Muscle of leg (tissue), 11 donors: Measurements from ENCODE around the gene ANO6. TPM values are rescaled to one million over a fixed set of nuclear protein-coding genes. Genes with fewer than 3 reads are reported as not detected.
A peak's percentile ranks its signal among the peaks of the same experiment; 100 is the strongest.
"Not testable (repeated sequence)": the region's sequence is repeated elsewhere in the genome, so short reads cannot be mapped to it uniquely, and the experiment has no call there.

ENCODE experiments used
- DNase-seq: peaks from one replicate; pipeline ENCODE4 v3.0.0; 2013
- H3K27ac ChIP-seq: one replicate; pipeline ENCODE4 v1.5.1; 2013; ENCODE audit warnings: mild to moderate bottlenecking, low read length, control low read depth
- H3K27me3 ChIP-seq: one replicate; pipeline ENCODE4 v1.6.1; 2013; ENCODE audit warnings: low read length; ENCODE audit not compliant: control insufficient read depth, insufficient read depth
- H3K36me3 ChIP-seq: one replicate; pipeline ENCODE4 v1.6.1; 2013; ENCODE audit warnings: low read length; ENCODE audit not compliant: control insufficient read depth, insufficient read depth
- H3K4me1 ChIP-seq: one replicate; pipeline ENCODE4 v1.6.1; 2013; ENCODE audit warnings: low read length; ENCODE audit not compliant: control insufficient read depth, insufficient read depth
- H3K4me3 ChIP-seq: one replicate; pipeline ENCODE4 v1.5.1; 2013; ENCODE audit warnings: low read length, control low read depth
- H3K9me3 ChIP-seq: replicated peaks from 2 replicates; pipeline ENCODE4 v1.6.1; 2013; ENCODE audit warnings: low read depth, low read length; ENCODE audit not compliant: control insufficient read depth
- WGBS: methylation state at CpG from one replicate; pipeline ENCODE4 v1.1.5; 2013; ENCODE audit warnings: missing lambda C conversion rate; ENCODE audit not compliant: insufficient coverage; 5-methylcytosine and 5-hydroxymethylcytosine counted together
- polyA plus RNA-seq, 8 donors: library from polyadenylated mRNA; unstranded; fragments of 120-200 nt; gene quantifications; one replicate each; pipeline versions ENCODE4 v1.2.1 to v1.2.3, GENCODE V29; 2013; ENCODE audit warnings: inconsistent platforms in 1 of 8, low replicate concordance in 1 of 8; ENCODE audit not compliant: insufficient read length in 8 of 8, insufficient read depth in 1 of 8
- total RNA-seq: library from RNA; stranded (reverse); fragments of 120-200 nt; gene quantifications from one replicate; pipeline ENCODE4 v1.2.4, GENCODE V29; 2013

Gene ANO6
- total and polyA plus RNA-seq, 9 donors = 38.7 to 61.7 (median 56.7) TPM

GRCh38 chr12:45234139-45234865 lies 18.4 kb downstream of the ANO6 start:
- peak; percentile 95 for DNase-seq
- H3K4me3 ChIP-seq = no peak overlapping the region
- H3K27ac ChIP-seq = peak overlapping the region; percentile 81
- peaks cover 6% of the 10 kb centered on the region for H3K36me3 ChIP-seq
- H3K27me3 ChIP-seq = no peaks in the 10 kb centered on the region
- WGBS = no CpG with 5 or more reads among the region's 4 CpGs
- H3K9me3 ChIP-seq = no peaks in the 10 kb centered on the region
- H3K4me1 ChIP-seq = peaks cover 26% of the 10 kb centered on the region

GRCh38 chr12:45235087-45236025 lies 19.5 kb downstream of the ANO6 start:
- peak; percentile 72 for DNase-seq
- H3K4me1 ChIP-seq = peaks cover 26% of the 10 kb centered on the region

GRCh38 chr12:45236383-45236782 lies 20.5 kb downstream of the ANO6 start:
- not testable (repeated sequence) for DNase-seq, H3K27ac ChIP-seq, H3K9me3 ChIP-seq, H3K36me3 ChIP-seq, H3K4me3 ChIP-seq, H3K27me3 ChIP-seq
- WGBS = no CpG with 5 or more reads among the region's 2 CpGs
- H3K4me1 ChIP-seq = peaks cover 26% of the 10 kb centered on the region

More at GRCh38 chr12:45235087-45236025, 19.5 kb downstream of the ANO6 start:
- WGBS = 11% methylated on average over 2 of the region's 4 CpGs
- H3K4me3 ChIP-seq = no peak overlapping the region
- peaks cover 3% of the 10 kb centered on the region for H3K36me3 ChIP-seq
- no peaks in the 10 kb centered on the region for H3K9me3 ChIP-seq
- H3K27ac ChIP-seq = peak overlapping the region; percentile 81
- H3K27me3 ChIP-seq = no peaks in the 10 kb centered on the region

DNA sequence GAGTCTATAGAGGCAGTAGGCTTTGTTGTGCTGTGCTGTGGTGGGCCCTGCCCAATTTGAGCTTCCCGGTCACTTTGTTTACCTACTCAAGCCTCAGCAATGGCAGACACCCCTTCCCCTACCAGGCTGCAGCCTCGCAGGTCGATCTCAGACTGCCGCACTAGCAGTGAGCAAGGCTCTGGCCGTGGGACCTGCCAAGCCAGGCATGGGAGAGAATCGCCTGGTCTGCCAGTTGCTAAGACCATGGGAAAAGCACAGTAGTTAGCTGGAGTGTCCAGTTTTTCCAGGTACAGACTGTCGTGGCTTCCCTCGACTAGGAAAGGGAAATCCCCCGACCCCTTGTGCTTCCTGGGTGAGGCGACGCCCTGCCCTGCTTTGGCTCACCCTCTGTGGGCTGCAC lies 26.3 kb downstream of the ANO6 start:
- DNase-seq = no peak
- no peaks in the 10 kb centered on the region for H3K4me1 ChIP-seq
- WGBS = 81% methylated on average over 9 of the region's 11 CpGs

GRCh38 chr12:45243963-45244362 lies 28.1 kb downstream of the ANO6 start:
- no peak overlapping the region for H3K27ac ChIP-seq

More for the DNA sequence above, 26.3 kb downstream of the ANO6 start:
- Histone ChIP-seq H3K4me3 (no peak overlapping the region), H3K36me3 (no peaks in the 10 kb centered on the region), H3K27me3 (no peaks in the 10 kb centered on the region), H3K9me3 (no peaks in the 10 kb centered on the region), H3K27ac (no peak overlapping the region)

DNA sequence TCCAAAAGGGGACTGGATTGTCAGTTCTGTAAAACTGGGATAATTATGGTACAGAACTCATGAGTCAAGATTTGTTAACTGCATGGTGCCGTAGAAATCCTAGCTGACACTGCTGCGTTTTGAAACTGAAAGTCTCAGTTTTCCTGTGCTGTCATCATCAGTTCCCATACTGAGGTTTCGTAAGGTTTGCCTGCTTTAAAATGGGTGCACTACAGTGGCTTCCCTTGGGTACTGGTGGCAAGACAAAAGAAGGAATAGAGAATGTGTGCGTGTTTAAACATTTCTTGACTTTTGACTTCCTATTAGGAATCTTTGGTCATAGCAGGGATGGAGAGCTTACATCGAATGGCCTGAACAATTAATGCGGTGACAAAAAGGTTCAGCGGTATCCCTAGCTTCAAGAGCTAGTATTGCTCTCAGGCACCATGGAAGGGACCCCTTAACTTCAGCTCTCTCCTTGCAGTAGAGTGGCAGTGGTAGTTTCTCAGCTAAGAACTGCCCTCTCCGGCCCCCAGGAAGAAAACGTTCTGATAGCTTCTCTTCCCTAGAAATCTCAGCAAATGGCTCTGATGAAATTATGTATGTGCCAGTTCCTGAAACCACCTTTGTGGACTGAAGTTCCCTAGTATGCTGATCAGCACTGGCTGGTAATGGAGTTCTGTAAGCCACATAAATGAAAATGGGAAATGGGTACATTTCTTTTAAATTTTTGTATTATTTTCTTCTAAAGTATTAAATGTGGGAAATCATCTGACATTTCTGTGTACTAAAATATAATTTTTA lies 28.9 kb downstream of the ANO6 start:
- no peaks in the 10 kb centered on the region for H3K27me3 ChIP-seq
- H3K4me3 ChIP-seq = no peak overlapping the region
- H3K27ac ChIP-seq = no peak overlapping the region
- WGBS = 74% methylated on average over 6 of the region's 9 CpGs
- H3K4me1 ChIP-seq = no peaks in the 10 kb centered on the region
- H3K9me3 ChIP-seq = no peaks in the 10 kb centered on the region
- DNase-seq = peak; percentile 53
- H3K36me3 ChIP-seq = no peaks in the 10 kb centered on the region

More at GRCh38 chr12:45243963-45244362, 28.1 kb downstream of the ANO6 start:
- no peaks in the 10 kb centered on the region for H3K4me1 ChIP-seq
- no peak for DNase-seq
- H3K4me3 ChIP-seq = no peak overlapping the region
- no CpG with 5 or more reads among the region's 4 CpGs for WGBS
- H3K36me3 ChIP-seq = no peaks in the 10 kb centered on the region
- H3K9me3 ChIP-seq = no peaks in the 10 kb centered on the region
- no peaks in the 10 kb centered on the region for H3K27me3 ChIP-seq

- no peaks in the 10 kb centered on the region for H3K4me1 ChIP-seq
- no peak overlapping the region for H3K27ac ChIP-seq
- H3K9me3 ChIP-seq = no peaks in the 10 kb centered on the region
- DNase-seq = no peak
- H3K4me3 ChIP-seq = no peak overlapping the region
- H3K27me3 ChIP-seq = no peaks in the 10 kb centered on the region
- WGBS = no CpG with 5 or more reads among the region's 3 CpGs
- no peaks in the 10 kb centered on the region for H3K36me3 ChIP-seq
These were observed 30.3 kb downstream of the ANO6 start for GRCh38 chr12:45246236-45246635.

- Histone ChIP-seq H3K27ac (no peak overlapping the region), H3K36me3 (no peaks in the 10 kb centered on the region), H3K27me3 (no peaks in the 10 kb centered on the region), H3K4me1 (no peaks in the 10 kb centered on the region), H3K4me3 (no peak overlapping the region), H3K9me3 (no peaks in the 10 kb centered on the region)
- DNase-seq = no peak
These were observed 31.7 kb downstream of the ANO6 start for GRCh38 chr12:45247589-45247988.

- Histone ChIP-seq H3K27me3 (no peaks in the 10 kb centered on the region), H3K27ac (no peak overlapping the region), H3K4me3 (no peak overlapping the region), H3K36me3 (no peaks in the 10 kb centered on the region), H3K9me3 (no peaks in the 10 kb centered on the region), H3K4me1 (no peaks in the 10 kb centered on the region)
- WGBS = no CpG with 5 or more reads among the region's 1 CpG
- DNase-seq = no peak
These were observed 32.2 kb downstream of the ANO6 start for GRCh38 chr12:45248095-45248494.

DNA sequence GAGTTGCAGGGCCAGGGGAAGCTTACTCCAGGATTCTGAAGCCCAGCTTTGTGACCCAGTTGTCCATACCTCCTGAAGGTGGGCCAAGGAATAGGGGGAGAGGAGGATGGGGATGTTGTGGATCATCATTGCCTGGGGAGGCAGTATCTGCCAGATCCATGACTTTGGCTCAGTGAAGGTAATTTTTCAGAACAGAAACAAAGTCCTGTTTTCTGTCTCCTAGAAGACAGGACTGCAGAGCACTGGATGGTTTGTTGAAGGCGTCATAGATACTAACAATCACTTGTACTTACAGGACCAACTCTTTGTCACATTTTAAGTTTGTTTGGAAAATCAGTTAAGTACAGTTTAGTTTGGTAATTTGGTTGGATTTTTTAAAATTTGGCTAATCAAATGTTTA lies 38.4 kb downstream of the ANO6 start:
- Histone ChIP-seq H3K4me3 (no peak overlapping the region), H3K36me3 (no peaks in the 10 kb centered on the region), H3K27me3 (no peaks in the 10 kb centered on the region), H3K9me3 (no peaks in the 10 kb centered on the region), H3K4me1 (peaks cover 6% of the 10 kb centered on the region), H3K27ac (no peak overlapping the region)
- no peak for DNase-seq
- no CpG with 5 or more reads among the region's 1 CpG for WGBS
